Small intestine (tissue), 7 donors: ENCODE data around the gene ANKMY2. TPM values are rescaled to one million over a fixed set of nuclear protein-coding genes. Genes with fewer than 3 reads are reported as not detected.

Experiments used
- DNase-seq, 2 donors: peaks; one replicate each; pipeline versions ENCODE4 v3.0.0 to v3.0.0-alpha.2; 2013
- FAIRE-seq: peaks from 2 replicates; lab custom pipeline; 2012; peaks lifted over from hg19 to GRCh38; lab: Jason Lieb, UNC
- H3K27ac ChIP-seq, 3 donors: one replicate each; pipeline ENCODE4 v1.5.1; 2013; ENCODE audit warnings: low read length in 2 of 3, mild to moderate bottlenecking in 2 of 3, control low read depth in 1 of 3, inconsistent platforms in 1 of 3, low read depth in 1 of 3, moderate library complexity in 1 of 3
- H3K27me3 ChIP-seq, 3 donors: one replicate each; pipeline ENCODE4 v1.6.1; 2013; ENCODE audit warnings: low read length in 3 of 3, inconsistent platforms in 1 of 3; ENCODE audit not compliant: control insufficient read depth in 3 of 3, insufficient read depth in 3 of 3
- H3K36me3 ChIP-seq, 3 donors: one replicate each; pipeline ENCODE4 v1.6.1; 2013; ENCODE audit warnings: low read length in 3 of 3, inconsistent platforms in 1 of 3, low read depth in 1 of 3, mild to moderate bottlenecking in 1 of 3, moderate library complexity in 1 of 3; ENCODE audit not compliant: control insufficient read depth in 3 of 3, insufficient read depth in 2 of 3
- H3K4me1 ChIP-seq, 3 donors: one replicate each; pipeline ENCODE4 v1.6.1; 2013; ENCODE audit warnings: low read length in 2 of 3, inconsistent platforms in 1 of 3, low read depth in 1 of 3, mild to moderate bottlenecking in 1 of 3, moderate library complexity in 1 of 3; ENCODE audit not compliant: control insufficient read depth in 3 of 3, insufficient read depth in 2 of 3
- H3K4me3 ChIP-seq, 3 donors: one replicate each; pipeline ENCODE4 v1.5.1; 2013; ENCODE audit warnings: low read length in 3 of 3, control low read depth in 1 of 3, inconsistent platforms in 1 of 3, low read depth in 1 of 3, mild to moderate bottlenecking in 1 of 3, moderate library complexity in 1 of 3
- H3K9me3 ChIP-seq, 2 donors: one replicate each; pipeline ENCODE4 v1.6.1; 2013; ENCODE audit warnings: low read depth in 1 of 2, low read length in 1 of 2; ENCODE audit not compliant: control insufficient read depth in 2 of 2, insufficient read depth in 1 of 2
- WGBS, 3 donors: extraction: QIAGEN DNeasy Blood & Tissue Kit; methylation state at CpG; one replicate each; pipeline ENCODE4 v1.1.7; 2013; 5-methylcytosine and 5-hydroxymethylcytosine counted together
- polyA plus RNA-seq, 4 donors: library from polyadenylated mRNA; stranded (reverse) in 3 of 4; unstranded in 1 of 4; fragments of 200-250 nt in 3 of 4; fragments of 120-200 nt in 1 of 4; gene quantifications; one replicate each; pipeline versions ENCODE4 v1.2.1 to v1.2.3, GENCODE V29; 2013
- donor health status: healthy with polysubstance abuse.
- donor health status: control.
- donor health status: control.
- donor health status: Bipolar disorder and iron deficiency.
- donor health status: healthy.

The ANKMY2 gene
- polyA plus RNA-seq, 4 donors, result 13.9 to 37.9 (median 14.2) TPM

- H3K9me3 ChIP-seq, result no peaks in the 10 kb centered on the region
- H3K27me3 ChIP-seq, result no peaks in the 10 kb centered on the region
- FAIRE-seq (no peak), DNase-seq (no peak)
- 77 to 83% (median 82%) methylated on average over 2 of the region's 2 CpGs for WGBS, 3 donors
- H3K27ac ChIP-seq, result no peak overlapping the region
- no peaks in the 10 kb centered on the region for H3K36me3 ChIP-seq
- peaks cover 2 to 11% (median 4%) of the 10 kb centered on the region in 3 donors for H3K4me1 ChIP-seq
- H3K4me3 ChIP-seq, result no peak overlapping the region
Observed at GRCh38 chr7:16652888-16653287, 7.3 kb upstream of the ANKMY2 start.

- 83 to 93% (median 92%) methylated on average over 7 of the region's 7 CpGs for WGBS, 3 donors
- Histone ChIP-seq H3K27me3 (no peaks in the 10 kb centered on the region), H3K9me3 (no peaks in the 10 kb centered on the region), H3K4me1 (peaks cover 4 to 11% (median 7%) of the 10 kb centered on the region in 3 donors), H3K36me3 (no peaks in the 10 kb centered on the region), H3K27ac (no peak overlapping the region), H3K4me3 (no peak overlapping the region)
- FAIRE-seq (no peak), DNase-seq (no peak)
Observed at GRCh38 chr7:16652240-16652583, 6.7 kb upstream of the ANKMY2 start.

GRCh38 chr7:16651396-16652239, 6.1 kb upstream of the ANKMY2 start:
- no peak for DNase-seq

GRCh38 chr7:16650266-16650665, 4.7 kb upstream of the ANKMY2 start:
- Histone ChIP-seq H3K9me3 (no peaks in the 10 kb centered on the region), H3K4me1 (peaks cover 4 to 11% (median 8%) of the 10 kb centered on the region in 3 donors), H3K27me3 (no peaks in the 10 kb centered on the region), H3K36me3 (no peaks in the 10 kb centered on the region), H3K27ac (no peak overlapping the region), H3K4me3 (no peak overlapping the region)
- FAIRE-seq, result no peak
- no peak for DNase-seq
- WGBS, 3 donors, result 85 to 96% (median 94%) methylated on average over 2 of the region's 2 CpGs

More at GRCh38 chr7:16651396-16652239, 6.1 kb upstream of the ANKMY2 start:
- Histone ChIP-seq H3K27me3 (no peaks in the 10 kb centered on the region), H3K27ac (no peak overlapping the region), H3K4me3 (no peak overlapping the region), H3K4me1 (peaks cover 4 to 11% (median 8%) of the 10 kb centered on the region in 3 donors), H3K36me3 (no peaks in the 10 kb centered on the region), H3K9me3 (no peaks in the 10 kb centered on the region)
- FAIRE-seq, result no peak
- WGBS, 3 donors, result 60 to 89% (median 78%) methylated on average over 9 of the region's 9 CpGs

GRCh38 chr7:16649196-16649595, 3.6 kb upstream of the ANKMY2 start:
- 88 to 96% (median 95%) methylated on average over 1 of the region's 1 CpG for WGBS, 3 donors
- H3K27ac ChIP-seq, result no peak overlapping the region
- H3K9me3 ChIP-seq, result no peaks in the 10 kb centered on the region
- no peak overlapping the region for H3K4me3 ChIP-seq
- no peaks in the 10 kb centered on the region for H3K27me3 ChIP-seq
- H3K36me3 ChIP-seq, result no peaks in the 10 kb centered on the region
- no peak for FAIRE-seq
- H3K4me1 ChIP-seq, result peaks cover 4 to 11% (median 9%) of the 10 kb centered on the region in 3 donors
- no peak for DNase-seq

- FAIRE-seq (no peak), DNase-seq (peak; percentile 27 to 38)
- Histone ChIP-seq H3K4me3 (no peak overlapping the region), H3K27me3 (no peaks in the 10 kb centered on the region), H3K36me3 (no peaks in the 10 kb centered on the region), H3K27ac (peak overlapping the region in 1 of 3 donors; percentile 11), H3K9me3 (no peaks in the 10 kb centered on the region), H3K4me1 (peaks cover 4 to 16% (median 15%) of the 10 kb centered on the region in 3 donors)
- 10 to 47% (median 36%) methylated on average over 1 of the region's 1 CpG for WGBS, 3 donors
Observed at GRCh38 chr7:16648551-16648950, 3.0 kb upstream of the ANKMY2 start.

GRCh38 chr7:16647435-16647960, 1.9 kb upstream of the ANKMY2 start:
- no peaks in the 10 kb centered on the region for H3K27me3 ChIP-seq
- H3K4me1 ChIP-seq, result peaks cover 5 to 19% (median 15%) of the 10 kb centered on the region in 3 donors
- H3K4me3 ChIP-seq, result peak overlapping the region in 2 of 3 donors; percentile 83 to 99
- WGBS, 3 donors, result 29 to 40% (median 32%) methylated on average over 2 of the region's 2 CpGs
- FAIRE-seq (no peak), DNase-seq (no peak)
- no peaks in the 10 kb centered on the region for H3K36me3 ChIP-seq
- H3K27ac ChIP-seq, result no peak overlapping the region
- no peaks in the 10 kb centered on the region for H3K9me3 ChIP-seq

GRCh38 chr7:16646472-16647072, 1.0 kb upstream of the ANKMY2 start:
- Histone ChIP-seq H3K36me3 (no peaks in the 10 kb centered on the region), H3K9me3 (no peaks in the 10 kb centered on the region), H3K27ac (peak overlapping the region in 2 of 3 donors; percentile 85 to 94), H3K4me1 (peaks cover 5 to 19% (median 13%) of the 10 kb centered on the region in 3 donors), H3K4me3 (peak overlapping the region; percentile 83 to 99 (median 95)), H3K27me3 (no peaks in the 10 kb centered on the region)
- 0% methylated on average over 27 to 29 of the region's 29 CpGs for WGBS, 3 donors
- DNase-seq, result peak; percentile 41 to 59
- no peak for FAIRE-seq
